ENCODE results near the gene ANTXR1.

GRCh38 chr2:68970566-68971265 is 42.3 kb upstream of the ANTXR1 start:
- TF ChIP-seq CTCF (IDR thresholded peaks at IDR 0.05 in 8 of 11, conservative IDR thresholded peaks at IDR 0.05 in 3 of 11) (no peak), POLR2A (IDR thresholded peaks at IDR 0.05) (no peak)

All from spleen (tissue), 7 donors.